Measurements from ENCODE around the gene CSMD2. TPM values are rescaled to one million over a fixed set of nuclear protein-coding genes. Genes with fewer than 3 reads are reported as not detected.
"Not testable (repeated sequence)": the region's sequence is repeated elsewhere in the genome, so short reads cannot be mapped to it uniquely, and the experiment has no call there.

The CSMD2 gene
- total and polyA plus RNA-seq, 2 of the 4 experiments (the other 2 are of a cell fraction): under 0.01 to 0.36 TPM

GRCh38 chr1:34082085-34082670 is 82.9 kb downstream of the CSMD2 start:
- H4K20me1 ChIP-seq (ENCODE audit: insufficient read depth, low read length); H3K4me2 ChIP-seq (ENCODE audit: low read depth, low read length); H3K79me1 ChIP-seq (ENCODE audit: low read depth in 1 of 2, low read length in 2 of 2); H3K9ac ChIP-seq (ENCODE audit: low read depth, low read length); H3K14ac ChIP-seq (replicated peaks; ENCODE audit: low read depth, low read length); ATAC-seq (ENCODE audit: low read depth); POLR2A ChIA-PET (ENCODE audit: unreplicated experiment); H2AK5ac ChIP-seq (ENCODE audit: low read depth, low read length); H3K36me3 ChIP-seq (ENCODE audit: control insufficient read depth, insufficient read depth, low read length); H2AK9ac ChIP-seq (replicated peaks; ENCODE audit: low read depth, low read length, poor library complexity); dilution Hi-C loops (cut with HindIII; ENCODE audit: low sequenced_read_pairs, unreplicated experiment); H3K4me1 ChIP-seq (ENCODE audit: control insufficient read depth, insufficient read depth, low read length); CTCF ChIA-PET; intact Hi-C loops (cut with micrococcal nuclease); H2AFZ ChIP-seq (replicated peaks; ENCODE audit: low read length, poor library complexity); H4K91ac ChIP-seq (ENCODE audit: insufficient read depth, low read depth, low read length); DNase-seq; H3K18ac ChIP-seq (ENCODE audit: low read depth, low read length); H3K56ac ChIP-seq (ENCODE audit: extremely low read depth, insufficient read depth, low read length); H2BK20ac ChIP-seq (ENCODE audit: low read depth, low read length); H2BK5ac ChIP-seq (ENCODE audit: low read depth, low read length, poor library complexity, severe bottlenecking); H3K4ac ChIP-seq (ENCODE audit: low read depth, low read length); H3K23ac ChIP-seq (ENCODE audit: low read depth, low read length); in situ Hi-C loops (cut with MboI; ENCODE audit: low sequenced_read_pairs); H3K9me1 ChIP-seq (ENCODE audit: insufficient read depth, low read length); BruUV-seq (replicated peaks); H2BK15ac ChIP-seq (ENCODE audit: low read depth, low read length); H4K5ac ChIP-seq (ENCODE audit: low read depth, low read length); H3K27me3 ChIP-seq (ENCODE audit: control insufficient read depth, insufficient read depth, low read length); H3K9me3 ChIP-seq (ENCODE audit: control insufficient read depth, insufficient read depth, low read length); H2BK120ac ChIP-seq (ENCODE audit: low read depth, low read length); H4K8ac ChIP-seq (ENCODE audit: low read depth in 2 of 2, low read length in 2 of 2); H3K4me3 ChIP-seq (ENCODE audit: insufficient read depth, low read depth, low read length); H3K27ac ChIP-seq (ENCODE audit: insufficient read depth, low read length): not testable (repeated sequence)
- WGBS, 2 experiments (ENCODE audit: extremely low coverage in 2 of 2, insufficient read length in 1 of 2): 40% methylated on average over 1 of the region's 43 CpGs; no CpG with 5 or more reads in 1 of the 2 experiments
